Measurements from ENCODE around the gene KRT73.
"Not testable (repeated sequence)": the region's sequence is repeated elsewhere in the genome, so short reads cannot be mapped to it uniquely, and the experiment has no call there.

DNA sequence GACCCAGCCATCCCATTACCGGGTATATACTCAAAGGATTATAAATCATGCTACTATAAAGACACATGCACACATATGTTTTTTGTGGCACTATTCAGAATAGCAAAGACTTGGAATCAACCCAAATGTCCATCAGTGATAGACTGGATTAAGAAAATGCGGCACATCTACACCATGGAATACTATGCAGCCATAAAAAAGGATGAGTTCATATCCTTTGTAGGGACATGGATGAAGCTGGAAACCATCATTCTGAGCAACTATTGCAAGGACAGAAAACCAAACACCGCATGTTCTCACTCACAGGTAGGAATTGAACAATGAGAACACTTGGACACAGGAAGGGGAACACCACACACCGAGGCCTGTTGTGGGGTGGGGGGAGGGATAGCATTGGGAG, 24.1 kb downstream of the KRT73 start:
- TF ChIP-seq ELF4 (IDR thresholded peaks at IDR 0.05); SP1 (IDR thresholded peaks at IDR 0.05); BHLHE40 (IDR thresholded peaks at IDR 0.05; ENCODE audit: borderline replicate concordance); SUZ12 (IDR thresholded peaks at IDR 0.05); FOXM1 (IDR thresholded peaks at IDR 0.05; ENCODE audit: borderline replicate concordance); ARNT (IDR thresholded peaks at IDR 0.05); ZNF384 (IDR thresholded peaks at IDR 0.05); FOXA1 (IDR thresholded peaks at IDR 0.05): not testable (repeated sequence)
- TF ChIP-seq, protein P1, sequence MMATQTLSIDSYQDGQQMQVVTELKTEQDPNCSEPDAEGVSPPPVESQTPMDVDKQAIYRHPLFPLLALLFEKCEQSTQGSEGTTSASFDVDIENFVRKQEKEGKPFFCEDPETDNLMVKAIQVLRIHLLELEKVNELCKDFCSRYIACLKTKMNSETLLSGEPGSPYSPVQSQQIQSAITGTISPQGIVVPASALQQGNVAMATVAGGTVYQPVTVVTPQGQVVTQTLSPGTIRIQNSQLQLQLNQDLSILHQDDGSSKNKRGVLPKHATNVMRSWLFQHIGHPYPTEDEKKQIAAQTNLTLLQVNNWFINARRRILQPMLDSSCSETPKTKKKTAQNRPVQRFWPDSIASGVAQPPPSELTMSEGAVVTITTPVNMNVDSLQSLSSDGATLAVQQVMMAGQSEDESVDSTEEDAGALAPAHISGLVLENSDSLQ (IDR thresholded peaks at IDR 0.05): not testable (repeated sequence)

Data from HEK293T (cell line).